Fibroblast of skin of scalp (primary cell): ENCODE results near the gene RBM33.

Source experiments
- DNase-seq: peaks from one replicate; pipeline ENCODE4 v3.0.0-alpha.2; 2013

Gene RBM33

DNA sequence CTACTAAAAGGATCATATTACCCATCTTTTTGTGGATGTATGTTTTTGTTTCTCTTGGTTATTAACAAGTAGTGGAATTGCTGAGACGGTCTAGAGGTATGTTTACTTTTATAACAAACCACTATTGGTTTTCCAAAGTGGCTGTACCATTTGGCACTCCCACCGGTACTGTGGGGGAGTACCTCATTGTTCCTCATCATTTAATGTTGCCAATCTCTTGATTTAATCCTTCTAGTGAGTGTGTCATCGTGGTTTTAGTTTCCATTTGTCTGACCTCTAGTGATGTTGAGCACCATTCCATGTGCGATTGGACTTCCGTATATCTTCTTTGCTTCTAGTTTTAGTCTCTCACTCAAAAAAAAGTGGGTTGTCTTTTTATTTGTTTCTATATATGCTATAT lies 50.4 kb downstream of the RBM33 start:
- peak; percentile 36 for DNase-seq

GRCh38 chr7:155696747-155697146 lies 52.3 kb downstream of the RBM33 start:
- no peak for DNase-seq

GRCh38 chr7:155698633-155699032 lies 54.2 kb downstream of the RBM33 start:
- DNase-seq: no peak

GRCh38 chr7:155699180-155699579 lies 54.7 kb downstream of the RBM33 start:
- no peak for DNase-seq

- DNase-seq: no peak
Observed at GRCh38 chr7:155700847-155701246, 56.4 kb downstream of the RBM33 start.

DNA sequence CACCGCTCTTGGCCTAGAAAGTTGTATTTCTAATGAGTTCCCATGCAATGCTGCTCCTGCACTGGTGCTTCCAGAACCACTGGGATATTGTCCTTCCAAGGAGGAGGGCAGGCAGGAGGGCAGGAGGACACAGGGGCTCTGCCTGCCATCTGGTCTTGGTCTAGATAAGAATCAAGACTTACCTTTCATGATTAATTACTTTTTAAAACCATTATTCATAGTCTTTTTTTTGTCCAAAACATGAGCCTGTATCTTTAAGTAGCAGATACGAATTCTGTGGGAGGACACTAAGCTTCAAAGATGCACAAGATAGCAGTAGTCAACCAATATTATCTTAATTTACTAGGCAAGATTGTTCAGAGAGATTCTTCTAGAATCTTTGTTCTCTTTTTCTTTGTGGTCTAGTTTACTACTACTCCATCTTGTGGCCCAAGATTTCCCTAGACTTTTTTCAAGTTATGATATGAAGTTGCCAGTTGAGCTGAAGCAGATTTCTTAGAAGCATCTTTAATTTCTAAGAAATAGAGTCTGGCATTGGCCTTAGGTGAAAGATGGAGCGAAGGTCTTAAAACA lies 57.6 kb downstream of the RBM33 start:
- no peak for DNase-seq

DNA sequence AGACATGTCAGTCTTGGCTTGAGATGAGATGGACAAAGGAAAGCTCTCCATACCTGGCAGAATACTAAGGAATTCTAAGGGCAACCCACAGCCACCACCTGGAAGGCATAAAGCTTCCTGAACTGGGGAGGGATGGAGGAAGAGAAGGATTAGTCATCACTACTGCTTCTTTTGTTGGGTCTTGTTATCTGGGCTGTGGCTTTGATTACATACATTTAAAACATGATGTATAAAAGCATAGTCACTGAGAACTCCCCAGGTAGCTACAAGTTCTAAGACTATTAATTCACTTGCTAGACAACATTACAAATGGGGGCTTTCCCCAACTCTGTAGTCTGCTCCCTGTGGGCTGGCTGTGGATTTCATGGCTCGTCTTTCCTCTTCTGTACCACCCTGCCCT lies 58.2 kb downstream of the RBM33 start:
- no peak for DNase-seq

- DNase-seq: no peak
Observed at GRCh38 chr7:155705623-155706360, 61.3 kb downstream of the RBM33 start.

GRCh38 chr7:155706376-155706775 lies 61.9 kb downstream of the RBM33 start:
- DNase-seq: no peak

DNA sequence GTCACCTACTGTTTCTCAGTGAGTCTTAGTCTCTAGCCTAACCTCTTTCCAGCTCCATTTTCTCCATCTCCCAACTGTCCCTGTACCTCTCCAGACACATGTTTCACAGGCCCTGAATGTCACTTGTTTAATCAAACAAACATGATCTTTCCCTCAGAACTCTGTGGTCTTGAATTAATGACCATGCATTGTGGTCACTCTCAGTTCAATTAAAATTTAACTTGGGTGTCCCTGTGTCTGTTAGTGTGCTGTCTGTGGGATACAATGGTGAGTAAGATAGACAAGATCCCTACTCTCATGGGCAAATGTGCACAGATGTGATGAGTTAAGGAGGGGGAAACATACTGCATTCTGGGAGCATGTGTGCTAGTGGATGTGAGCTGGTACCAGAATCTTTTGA lies 65.0 kb downstream of the RBM33 start:
- no peak for DNase-seq

- no peak for DNase-seq
Observed at GRCh38 chr7:155710031-155710430, 65.6 kb downstream of the RBM33 start.

DNA sequence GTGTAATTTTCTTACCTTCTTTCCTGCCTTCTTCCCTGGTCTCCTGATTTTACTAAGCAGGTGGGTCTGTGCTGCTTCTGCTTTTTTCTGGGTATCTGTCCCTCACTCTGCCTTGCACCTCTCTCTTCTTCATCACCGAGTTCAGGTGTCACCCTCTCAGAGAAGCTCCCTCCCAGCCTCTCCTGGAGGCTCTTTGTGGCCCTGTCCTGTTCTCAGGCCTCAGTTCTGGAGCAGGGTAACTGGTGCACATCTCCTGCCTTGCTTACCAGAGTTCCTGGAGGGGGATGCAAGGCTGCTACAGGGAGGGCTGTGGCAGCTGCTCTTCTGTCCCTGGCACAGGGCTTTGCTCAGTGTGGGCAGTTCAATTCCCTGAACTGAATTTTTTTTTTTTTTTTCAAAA lies 66.1 kb downstream of the RBM33 start:
- no peak for DNase-seq

DNA sequence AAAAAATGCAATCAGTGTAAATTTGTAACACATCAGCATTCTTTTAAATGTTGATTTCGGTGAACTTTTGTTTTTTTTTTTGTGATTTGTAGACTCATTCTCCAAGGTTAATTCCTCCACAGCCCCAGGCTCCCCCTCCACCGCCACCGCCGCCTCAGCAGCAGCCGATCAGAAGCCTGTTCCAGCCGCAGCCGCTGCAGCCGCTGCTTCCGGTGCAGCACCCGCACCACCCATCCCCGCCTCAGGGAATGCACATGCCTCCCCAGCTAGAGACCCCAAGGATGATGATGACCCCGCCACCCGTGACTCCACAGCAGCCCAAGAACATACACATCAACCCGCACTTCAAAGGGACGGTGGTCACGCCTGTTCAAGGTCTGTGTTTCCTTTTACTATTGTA lies 66.6 kb downstream of the RBM33 start:
- no peak for DNase-seq

- DNase-seq: no peak
Observed at GRCh38 chr7:155713384-155713783, 68.9 kb downstream of the RBM33 start.

GRCh38 chr7:155714702-155715101 lies 70.2 kb downstream of the RBM33 start:
- no peak for DNase-seq

GRCh38 chr7:155715111-155715805 lies 70.8 kb downstream of the RBM33 start:
- no peak for DNase-seq

- DNase-seq: no peak
Observed at GRCh38 chr7:155717010-155717744, 72.7 kb downstream of the RBM33 start.

GRCh38 chr7:155721056-155721455 lies 76.6 kb downstream of the RBM33 start:
- DNase-seq: no peak

- no peak for DNase-seq
Observed at GRCh38 chr7:155722118-155722517, 77.7 kb downstream of the RBM33 start.

GRCh38 chr7:155722936-155723335 lies 78.5 kb downstream of the RBM33 start:
- DNase-seq: no peak

DNA sequence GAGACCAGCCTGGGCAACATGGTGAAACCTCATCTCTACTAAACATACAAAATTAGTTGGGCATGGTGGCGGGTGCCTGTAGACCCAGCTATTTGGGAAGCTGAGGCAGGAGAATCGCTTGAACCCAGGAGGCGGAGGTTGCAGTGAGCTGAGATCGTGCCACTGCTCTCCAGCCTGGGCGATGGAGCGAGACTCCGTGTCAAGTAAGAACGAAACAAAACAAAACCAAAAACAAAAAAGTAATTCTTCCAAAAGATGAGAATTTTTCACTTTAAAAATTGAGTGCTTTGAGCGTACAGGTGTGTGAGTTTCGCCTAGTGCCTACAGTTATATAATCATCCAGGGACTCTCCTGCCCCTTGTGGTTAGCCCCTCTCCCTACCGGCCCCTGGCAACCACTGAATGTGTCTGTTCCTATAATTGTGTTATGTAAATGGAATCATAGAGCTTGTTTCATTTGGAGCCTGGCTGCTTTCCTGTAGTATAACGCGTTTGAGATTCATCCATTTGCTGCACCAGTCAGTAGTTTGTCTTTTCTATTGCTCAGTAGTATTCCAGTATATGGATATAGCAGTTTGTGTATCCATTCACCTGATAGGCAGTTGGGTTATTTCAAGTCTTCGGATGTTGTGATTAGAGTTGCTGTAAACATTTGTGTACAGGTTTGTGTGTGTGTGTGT lies 80.0 kb downstream of the RBM33 start:
- no peak for DNase-seq

DNA sequence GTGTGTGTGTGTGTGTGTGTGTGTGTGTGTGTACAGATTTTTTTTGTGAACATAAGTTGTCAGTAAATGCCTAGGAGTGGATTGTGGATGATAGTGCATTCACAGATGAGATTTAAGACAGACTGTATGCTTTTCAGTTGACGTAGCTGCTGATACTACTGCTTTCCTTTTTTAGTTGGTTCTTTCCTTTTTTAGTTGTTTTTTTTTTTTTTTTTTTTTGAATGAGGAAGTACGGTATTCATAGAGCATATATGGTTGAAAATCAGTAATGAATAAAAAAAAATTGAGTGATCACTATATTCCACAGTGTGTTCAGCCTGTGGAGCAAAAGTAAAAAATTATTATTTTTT lies 80.5 kb downstream of the RBM33 start:
- no peak for DNase-seq

DNA sequence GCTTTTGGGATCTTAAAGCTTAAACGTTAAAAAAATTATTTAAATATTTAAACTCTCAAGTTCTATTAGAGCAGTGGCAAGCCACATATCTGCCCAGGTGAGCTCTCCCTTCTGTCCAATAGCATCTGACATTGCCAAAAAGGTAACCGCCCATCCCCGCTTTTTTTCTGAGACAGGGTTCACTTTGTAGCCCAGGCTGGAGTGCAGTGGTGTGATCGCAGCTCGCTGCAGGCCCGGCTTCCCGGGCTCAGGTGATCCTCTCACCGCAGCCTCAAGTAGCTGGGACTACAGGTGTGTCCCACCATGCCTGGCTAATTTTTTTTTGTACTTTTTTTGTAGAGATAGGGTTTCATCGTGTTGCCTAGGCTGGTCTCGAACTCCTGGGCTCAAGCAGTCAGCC lies 83.2 kb downstream of the RBM33 start:
- DNase-seq: no peak
